ENCODE results near the gene MRAP2.

Gene MRAP2

GRCh38 chr6:84135291-84135690 lies 101.7 kb downstream of the MRAP2 start:
- no peak for DNase-seq (ENCODE audit: low spot score)

GRCh38 chr6:84136364-84137050 lies 102.9 kb downstream of the MRAP2 start:
- DNase-seq (ENCODE audit: low spot score): no peak

GRCh38 chr6:84137051-84137375 lies 103.4 kb downstream of the MRAP2 start:
- DNase-seq (ENCODE audit: low spot score): peak; percentile 43

GRCh38 chr6:84137989-84138575 lies 104.5 kb downstream of the MRAP2 start:
- DNase-seq (ENCODE audit: low spot score): no peak

- no peak for DNase-seq (ENCODE audit: low spot score)
Measured at GRCh38 chr6:84139311-84139710, 105.7 kb downstream of the MRAP2 start.

Measured in iPS-NIHi11 (cell line).